HS-27A (cell line): ENCODE results near the gene BOLL.
"Not testable (repeated sequence)": the region's sequence is repeated elsewhere in the genome, so short reads cannot be mapped to it uniquely, and the experiment has no call there.

Source experiments
- DNase-seq: peaks from one replicate; pipeline ENCODE4 v3.0.0-alpha.2; 2012; ENCODE audit warnings: low read depth, missing footprints

BOLL gene

DNA sequence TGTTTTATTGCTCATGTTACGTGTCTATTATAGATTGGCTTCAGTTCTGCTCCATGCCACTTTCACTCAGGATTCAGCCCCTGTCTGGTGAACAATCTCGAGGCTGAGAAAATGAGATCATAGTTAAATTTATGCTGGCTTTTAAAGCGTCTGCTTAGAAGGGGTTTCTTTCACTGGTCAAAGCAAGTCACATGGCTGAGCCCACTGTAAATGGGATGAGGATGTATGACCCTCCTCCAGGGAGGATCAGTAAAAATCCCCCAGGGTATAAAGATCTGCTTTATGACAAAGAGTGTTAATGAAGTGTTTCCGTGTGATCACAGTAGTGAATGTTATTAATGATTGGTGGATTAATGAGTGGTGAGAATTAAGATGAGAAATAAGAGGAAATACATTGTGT, 13.1 kb upstream of the BOLL start:
- no peak for DNase-seq

GRCh38 chr2:197795277-197795676, 10.2 kb upstream of the BOLL start:
- DNase-seq, result no peak

DNA sequence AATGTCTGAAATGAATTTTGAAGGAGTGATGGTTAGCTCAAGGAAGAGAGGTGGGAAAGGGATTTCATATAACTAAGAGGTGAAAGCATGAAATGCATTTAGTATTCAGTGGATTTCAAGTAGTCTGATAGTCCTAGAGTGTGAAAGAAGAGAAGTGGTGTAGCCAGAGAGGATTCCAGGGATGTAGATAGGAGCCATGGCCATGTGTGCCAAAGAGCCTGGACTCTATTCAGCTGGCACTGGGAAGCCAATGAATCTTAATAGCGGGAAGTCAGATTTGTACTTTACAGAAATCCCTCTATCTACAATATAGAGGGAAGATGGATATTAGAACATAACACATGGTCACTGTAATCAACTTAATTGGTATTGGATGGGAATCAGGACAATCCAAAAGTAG, 8.3 kb upstream of the BOLL start:
- no peak for DNase-seq

GRCh38 chr2:197786010-197786877, 1.1 kb upstream of the BOLL start:
- DNase-seq, result no peak

DNA sequence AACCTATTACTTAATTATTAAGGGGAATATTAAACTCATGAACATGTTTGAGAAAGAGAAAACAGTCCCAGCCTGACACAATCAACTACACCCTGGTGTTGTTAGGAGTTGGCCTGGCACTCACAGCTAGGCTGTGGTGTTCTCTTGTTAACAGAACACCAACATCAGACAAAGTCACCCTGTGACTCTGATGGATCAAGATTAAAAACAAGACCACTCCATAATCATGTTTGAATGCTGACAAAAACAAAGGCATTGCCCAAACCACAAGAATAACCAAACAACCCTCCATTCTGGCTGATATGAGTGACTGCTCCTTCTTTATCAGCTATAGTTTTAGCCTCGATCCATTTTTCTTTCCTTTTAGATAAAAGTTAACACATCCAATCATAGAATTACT, 3.0 kb downstream of the BOLL start:
- no peak for DNase-seq

DNA sequence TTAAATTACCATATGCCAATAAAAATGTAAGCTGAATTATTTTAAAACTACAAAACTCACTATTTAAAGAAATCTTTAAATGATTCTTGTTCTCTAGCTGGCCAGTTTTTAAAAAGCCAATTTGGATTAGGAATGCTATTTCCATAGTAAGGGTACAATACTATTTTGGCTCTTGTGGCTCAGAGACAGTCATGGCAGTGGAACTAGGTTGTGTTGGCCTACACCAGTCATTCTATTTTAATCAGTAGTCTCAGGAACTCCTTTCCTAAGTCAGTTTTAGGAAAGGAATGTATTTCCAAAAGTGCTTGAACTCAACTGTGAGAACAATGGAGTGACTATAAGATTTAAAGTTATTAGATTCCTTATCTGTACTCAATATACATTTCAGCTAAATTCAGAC, 5.9 kb downstream of the BOLL start:
- DNase-seq, result no peak

- peak; percentile 15 for DNase-seq
These were observed 7.2 kb downstream of the BOLL start for GRCh38 chr2:197777823-197778407.

DNA sequence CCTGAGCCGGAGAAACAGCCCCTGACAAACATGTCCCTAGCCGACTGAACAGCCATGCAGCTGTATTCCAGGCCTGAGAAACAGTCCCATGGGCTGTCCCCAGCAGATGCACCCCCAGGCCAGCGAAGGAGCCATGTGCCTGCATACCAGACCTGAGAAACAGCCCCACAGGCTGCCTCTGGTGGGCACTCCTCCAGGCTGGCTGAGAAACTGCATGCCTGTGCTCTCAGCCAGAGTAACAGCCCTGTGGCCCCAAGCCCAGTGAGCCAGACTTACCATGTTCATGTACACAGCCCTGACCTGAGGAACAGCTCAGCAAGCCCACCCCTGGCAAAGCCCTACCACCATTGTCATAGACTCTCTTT, 24.8 kb downstream of the BOLL start:
- no peak for DNase-seq

GRCh38 chr2:197759625-197760292, 25.4 kb downstream of the BOLL start:
- DNase-seq, result no peak

DNA sequence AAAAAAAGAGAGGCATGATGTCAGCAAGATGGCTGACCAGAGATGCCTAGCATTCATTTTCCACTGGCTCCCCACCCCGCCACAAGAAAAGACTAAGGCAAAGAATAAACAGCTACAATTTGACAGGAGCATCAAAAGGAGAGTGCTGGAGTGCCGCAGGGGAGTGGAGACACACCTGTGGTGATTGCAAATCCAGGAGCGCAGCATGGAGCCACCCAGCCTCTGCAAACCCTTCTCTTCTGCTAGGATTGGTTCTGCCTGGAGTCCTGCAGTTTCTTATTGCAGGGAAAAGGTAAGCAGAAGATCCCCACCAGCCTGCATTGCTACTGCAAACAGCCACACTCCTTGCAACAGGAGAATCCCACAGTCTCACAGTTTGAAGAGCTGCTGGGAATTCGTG, 26.1 kb downstream of the BOLL start:
- DNase-seq, result no peak

- no peak for DNase-seq
These were observed 44.9 kb downstream of the BOLL start for GRCh38 chr2:197740200-197740599.

DNA sequence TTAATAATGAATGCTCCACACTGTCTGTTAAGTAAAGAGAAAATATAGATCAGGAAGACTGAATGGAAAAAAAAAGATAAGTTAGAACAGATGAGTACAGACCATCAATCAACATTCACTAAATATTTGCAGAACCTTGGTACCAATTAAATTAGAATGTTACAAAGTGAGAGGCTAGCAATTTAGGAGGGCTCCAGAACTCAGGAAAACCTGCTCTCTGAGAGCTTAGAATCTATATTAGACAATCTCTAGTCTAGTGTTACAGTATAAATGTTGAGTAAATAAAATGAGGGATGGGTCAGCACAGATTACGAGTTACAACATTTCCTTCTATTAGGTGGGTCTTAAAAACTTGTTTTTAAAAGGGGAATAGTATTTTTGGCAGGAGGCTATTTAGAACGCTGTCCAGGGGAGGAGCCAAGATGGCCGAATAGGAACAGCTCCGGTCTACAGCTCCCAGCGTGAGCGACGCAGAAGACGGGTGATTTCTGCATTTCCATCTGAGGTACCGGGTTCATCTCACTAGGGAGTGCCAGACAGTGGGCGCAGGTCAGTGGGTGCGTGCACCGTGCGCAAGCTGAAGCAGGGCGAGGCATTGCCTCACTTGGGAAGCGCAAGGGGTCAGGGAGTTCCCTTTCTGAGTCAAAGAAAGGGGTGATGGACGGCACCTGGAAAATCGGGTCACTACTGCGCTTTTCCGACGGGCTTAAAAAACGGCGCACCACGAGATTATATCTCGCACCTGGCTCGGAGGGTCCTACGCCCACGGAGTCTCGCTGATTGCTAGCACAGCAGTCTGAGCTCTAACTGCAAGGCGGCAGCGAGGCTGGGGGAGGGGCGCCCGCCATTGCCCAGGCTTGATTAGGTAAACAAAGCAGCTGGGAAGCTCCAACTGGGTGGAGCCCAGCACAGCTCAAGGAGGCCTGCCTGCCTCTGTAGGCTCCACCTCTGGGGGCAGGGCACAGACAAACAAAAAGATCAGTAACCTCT, 56.3 kb downstream of the BOLL start:
- not testable (repeated sequence) for DNase-seq

- no peak for DNase-seq
These were observed 58.1 kb downstream of the BOLL start for GRCh38 chr2:197727011-197727410.

DNA sequence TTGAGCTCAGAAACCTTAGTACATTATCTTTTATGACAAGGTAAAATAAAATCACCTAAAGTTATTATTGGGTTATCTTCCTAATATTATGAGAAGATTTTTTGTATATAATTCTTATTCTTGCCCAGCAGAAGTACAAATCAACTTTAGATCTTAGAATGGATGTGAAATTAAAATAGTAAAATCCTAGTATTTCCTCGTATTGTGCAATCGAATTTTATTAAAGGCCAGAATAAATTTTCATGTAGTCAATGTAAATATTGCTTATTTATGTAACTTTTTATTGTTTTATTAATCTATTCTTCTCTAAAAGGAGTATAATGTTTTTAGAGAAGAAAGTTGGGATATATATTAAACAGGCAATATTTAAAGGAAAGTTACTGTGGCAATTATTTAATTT, 67.3 kb downstream of the BOLL start:
- no peak for DNase-seq

GRCh38 chr2:197713271-197713670, 71.8 kb downstream of the BOLL start:
- no peak for DNase-seq

DNA sequence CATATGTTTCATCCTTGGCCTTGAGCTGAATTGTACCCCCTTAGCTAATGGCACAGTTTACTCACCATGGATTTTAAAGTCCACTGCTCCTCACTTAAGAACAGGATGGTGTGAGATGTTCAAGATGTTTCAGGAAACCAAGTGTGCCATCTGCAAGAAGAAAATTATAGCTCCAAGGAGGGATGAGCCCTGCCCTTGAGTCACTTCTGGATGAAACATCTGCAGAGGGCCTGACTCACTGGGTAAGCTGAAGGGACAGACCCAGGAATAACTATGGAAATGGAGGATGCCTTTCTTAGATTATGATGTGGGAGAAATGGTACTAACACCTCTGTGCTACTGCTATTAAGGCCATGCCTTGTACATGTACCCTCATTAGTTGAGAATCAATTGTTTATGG, 73.5 kb downstream of the BOLL start:
- DNase-seq, result no peak

GRCh38 chr2:197710424-197711042, 74.6 kb downstream of the BOLL start:
- no peak for DNase-seq

DNA sequence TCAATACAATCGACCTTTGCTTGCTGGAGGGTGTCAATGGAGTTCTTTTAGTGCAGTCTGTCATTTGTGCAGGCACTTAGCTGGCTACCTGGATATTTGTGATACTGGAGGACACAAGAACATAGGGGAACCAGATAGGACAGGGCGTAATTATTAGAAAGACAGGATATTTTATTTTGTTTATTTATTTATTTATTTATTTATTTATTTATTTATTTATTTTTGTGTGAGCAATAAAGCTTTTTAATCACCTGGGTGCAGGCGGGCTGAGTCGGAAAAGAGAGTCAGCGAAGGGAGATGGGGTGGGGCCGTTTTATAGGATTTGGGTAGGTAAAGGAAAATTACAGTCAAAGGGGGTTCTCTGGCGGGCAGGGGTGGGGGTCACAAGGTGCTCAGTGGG, 76.0 kb downstream of the BOLL start:
- not testable (repeated sequence) for DNase-seq

DNA sequence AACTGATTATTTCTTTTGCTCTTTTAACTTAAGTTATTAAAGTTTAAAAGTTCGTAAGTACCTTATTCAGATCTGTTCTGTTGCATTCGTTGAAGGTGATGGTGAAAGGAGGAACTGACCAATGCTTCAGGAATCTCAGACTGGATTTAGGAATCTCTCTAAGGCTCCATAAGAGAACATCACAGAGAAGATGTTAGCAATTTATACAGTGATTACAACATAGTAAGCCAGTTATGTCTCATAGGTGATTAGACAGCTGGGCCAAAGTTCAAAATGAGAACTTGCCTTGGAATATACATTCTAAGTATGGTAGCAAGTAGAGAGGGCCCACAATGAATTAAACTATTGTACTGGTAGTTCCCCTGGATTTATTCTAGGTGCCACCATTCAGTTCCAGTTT, 76.8 kb downstream of the BOLL start:
- DNase-seq, result no peak

DNA sequence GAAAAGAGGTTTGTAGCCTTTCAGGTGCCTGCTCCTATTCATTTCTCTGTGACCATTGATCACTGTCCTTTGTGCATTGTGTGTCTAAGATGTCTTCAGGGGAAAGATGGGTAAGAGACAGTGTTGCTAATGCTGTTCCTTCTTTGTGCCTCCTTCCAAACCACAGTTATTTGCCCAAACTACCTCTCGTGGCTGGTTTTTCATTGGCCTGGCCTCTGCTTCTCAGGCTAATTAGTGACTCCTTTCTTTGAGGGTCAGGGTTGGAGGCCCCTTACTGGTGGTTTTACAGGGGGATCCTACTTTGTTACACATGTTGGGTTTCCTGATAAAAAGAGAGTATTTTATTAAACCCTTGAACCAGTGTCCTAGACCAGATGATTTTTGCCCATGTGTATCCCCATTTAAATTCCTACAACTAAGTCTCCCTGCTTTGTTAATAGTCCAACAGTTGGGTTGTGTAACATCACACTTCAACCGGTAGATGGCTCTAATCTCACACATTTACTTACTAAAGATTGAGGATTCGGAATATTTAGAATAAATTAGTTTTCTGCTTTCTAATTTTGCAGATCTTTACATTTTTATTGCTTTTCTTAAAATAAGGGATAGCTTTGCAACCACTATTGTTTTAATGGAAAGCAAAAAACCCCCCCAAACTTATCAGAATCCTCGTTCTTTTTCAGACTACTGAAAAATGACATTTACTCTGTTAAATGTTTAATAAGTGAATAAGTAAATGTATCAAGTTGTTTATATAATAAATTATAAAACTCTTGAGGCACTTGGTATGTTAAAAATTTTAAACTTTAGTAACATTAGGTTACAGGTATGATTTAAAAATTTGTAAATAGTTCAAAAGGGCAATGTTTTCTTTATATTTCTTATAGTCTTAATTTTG, 77.6 kb downstream of the BOLL start:
- no peak for DNase-seq

DNA sequence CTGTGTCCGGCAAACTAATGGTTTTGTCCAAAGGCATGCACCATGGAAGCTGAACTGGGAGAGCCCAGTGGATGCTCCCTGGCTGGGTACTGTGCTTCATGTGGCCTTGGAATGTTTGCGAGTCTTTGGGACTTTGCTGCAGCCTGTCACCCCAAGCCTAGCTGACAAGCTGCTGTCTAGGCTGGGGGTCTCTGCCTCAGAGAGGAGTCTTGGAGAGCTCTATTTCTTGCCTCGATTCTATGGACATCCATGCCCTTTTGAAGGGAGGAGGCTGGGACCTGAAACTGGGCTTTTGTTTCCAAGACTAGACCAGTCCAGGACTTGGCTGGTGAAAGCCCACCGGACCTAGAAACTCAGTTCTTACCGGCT, 78.3 kb downstream of the BOLL start:
- no peak for DNase-seq
